Ishikawa (cell line): ENCODE data around the gene ADCY1.

Source experiments
- CEBPB ChIP-seq: IDR thresholded peaks from 2 replicates; pipeline ENCODE4 v1.6.1; 2012
- CREB1 ChIP-seq: IDR thresholded peaks from 2 replicates; pipeline ENCODE4 v1.6.1; 2012; ENCODE audit warnings: low read depth
- EGR1 ChIP-seq: IDR thresholded peaks from 2 replicates; pipeline ENCODE4 v1.6.1; 2012
- EP300 ChIP-seq: IDR thresholded peaks from 2 replicates; pipeline ENCODE4 v1.6.1; 2012; ENCODE audit warnings: borderline replicate concordance
- FOXM1 ChIP-seq: IDR thresholded peaks from 2 replicates; pipeline ENCODE4 v1.6.1; 2012; ENCODE audit warnings: low read depth, borderline replicate concordance
- NFIC ChIP-seq: IDR thresholded peaks from 2 replicates; pipeline ENCODE4 v1.6.1; 2012
- RAD21 ChIP-seq: IDR thresholded peaks from 2 replicates; pipeline ENCODE4 v1.6.1; 2012; ENCODE audit warnings: low read depth
- TAF1 ChIP-seq: IDR thresholded peaks from 2 replicates; pipeline ENCODE4 v1.6.1; 2012; ENCODE audit warnings: low read depth, mild to moderate bottlenecking
- TCF12 ChIP-seq: IDR thresholded peaks from 2 replicates; pipeline ENCODE4 v1.6.1; 2012; ENCODE audit warnings: low read depth
- TEAD4 ChIP-seq: IDR thresholded peaks from 2 replicates; pipeline ENCODE4 v1.6.1; 2012
- YY1 ChIP-seq: IDR thresholded peaks from 2 replicates; pipeline ENCODE4 v1.6.1; 2012; ENCODE audit warnings: low read depth
- ZBTB7A ChIP-seq: IDR thresholded peaks from 2 replicates; pipeline ENCODE4 v1.6.1; 2012; ENCODE audit warnings: low read depth
- TF ChIP-seq, protein P1 (sequence below): IDR thresholded peaks from 2 replicates; pipeline ENCODE4 v1.6.1; 2012; ENCODE audit warnings: low read depth, mild to moderate bottlenecking
- TF ChIP-seq, protein P2 (sequence below): IDR thresholded peaks from 2 replicates; pipeline ENCODE4 v1.6.1; 2012
- TF ChIP-seq, protein P3 (sequence below): IDR thresholded peaks from 2 replicates; pipeline ENCODE4 v1.6.1; 2012

The ADCY1 gene

GRCh38 chr7:45598886-45599520 lies 24.8 kb downstream of the ADCY1 start:
- TF ChIP-seq ZBTB7A: no peak
- TF ChIP-seq TCF12: no peak
- TF ChIP-seq FOXM1: no peak
- no peak for TF ChIP-seq EGR1

GRCh38 chr7:45599851-45600706 lies 25.9 kb downstream of the ADCY1 start:
- TF ChIP-seq CEBPB: no peak
- TF ChIP-seq YY1: no peak
- TF ChIP-seq RAD21: no peak

DNA sequence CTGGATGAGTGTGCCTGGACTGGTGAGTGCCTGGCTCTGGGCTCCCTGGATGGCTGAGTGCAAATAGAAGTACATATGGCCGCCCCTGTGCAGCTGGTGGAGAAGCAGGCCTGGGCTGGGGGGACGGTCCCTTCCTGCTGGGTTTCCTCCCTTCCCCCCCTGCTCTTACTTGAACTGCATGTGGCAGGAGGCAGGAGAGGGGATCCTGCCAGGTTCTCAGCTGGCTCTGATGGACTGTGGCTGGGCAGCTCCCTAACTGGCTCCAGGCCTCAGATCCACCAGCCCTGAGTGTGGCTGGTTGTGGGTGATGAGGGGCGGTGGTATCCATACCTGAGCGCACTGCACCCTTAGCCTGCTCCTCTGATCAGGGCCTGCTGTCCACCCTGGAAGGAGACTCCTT lies 26.9 kb downstream of the ADCY1 start:
- TF ChIP-seq EGR1: no peak
- no peak for TF ChIP-seq TCF12
- TF ChIP-seq ZBTB7A: no peak
- no peak for TF ChIP-seq YY1
- no peak for TF ChIP-seq TAF1
- TF ChIP-seq EP300: no peak
- no peak for TF ChIP-seq NFIC
- TF ChIP-seq, protein P1, sequence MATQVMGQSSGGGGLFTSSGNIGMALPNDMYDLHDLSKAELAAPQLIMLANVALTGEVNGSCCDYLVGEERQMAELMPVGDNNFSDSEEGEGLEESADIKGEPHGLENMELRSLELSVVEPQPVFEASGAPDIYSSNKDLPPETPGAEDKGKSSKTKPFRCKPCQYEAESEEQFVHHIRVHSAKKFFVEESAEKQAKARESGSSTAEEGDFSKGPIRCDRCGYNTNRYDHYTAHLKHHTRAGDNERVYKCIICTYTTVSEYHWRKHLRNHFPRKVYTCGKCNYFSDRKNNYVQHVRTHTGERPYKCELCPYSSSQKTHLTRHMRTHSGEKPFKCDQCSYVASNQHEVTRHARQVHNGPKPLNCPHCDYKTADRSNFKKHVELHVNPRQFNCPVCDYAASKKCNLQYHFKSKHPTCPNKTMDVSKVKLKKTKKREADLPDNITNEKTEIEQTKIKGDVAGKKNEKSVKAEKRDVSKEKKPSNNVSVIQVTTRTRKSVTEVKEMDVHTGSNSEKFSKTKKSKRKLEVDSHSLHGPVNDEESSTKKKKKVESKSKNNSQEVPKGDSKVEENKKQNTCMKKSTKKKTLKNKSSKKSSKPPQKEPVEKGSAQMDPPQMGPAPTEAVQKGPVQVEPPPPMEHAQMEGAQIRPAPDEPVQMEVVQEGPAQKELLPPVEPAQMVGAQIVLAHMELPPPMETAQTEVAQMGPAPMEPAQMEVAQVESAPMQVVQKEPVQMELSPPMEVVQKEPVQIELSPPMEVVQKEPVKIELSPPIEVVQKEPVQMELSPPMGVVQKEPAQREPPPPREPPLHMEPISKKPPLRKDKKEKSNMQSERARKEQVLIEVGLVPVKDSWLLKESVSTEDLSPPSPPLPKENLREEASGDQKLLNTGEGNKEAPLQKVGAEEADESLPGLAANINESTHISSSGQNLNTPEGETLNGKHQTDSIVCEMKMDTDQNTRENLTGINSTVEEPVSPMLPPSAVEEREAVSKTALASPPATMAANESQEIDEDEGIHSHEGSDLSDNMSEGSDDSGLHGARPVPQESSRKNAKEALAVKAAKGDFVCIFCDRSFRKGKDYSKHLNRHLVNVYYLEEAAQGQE: no peak
- TF ChIP-seq RAD21: no peak
- no peak for TF ChIP-seq CEBPB
- no peak for TF ChIP-seq TEAD4
- TF ChIP-seq CREB1: no peak
- TF ChIP-seq, protein P2, sequence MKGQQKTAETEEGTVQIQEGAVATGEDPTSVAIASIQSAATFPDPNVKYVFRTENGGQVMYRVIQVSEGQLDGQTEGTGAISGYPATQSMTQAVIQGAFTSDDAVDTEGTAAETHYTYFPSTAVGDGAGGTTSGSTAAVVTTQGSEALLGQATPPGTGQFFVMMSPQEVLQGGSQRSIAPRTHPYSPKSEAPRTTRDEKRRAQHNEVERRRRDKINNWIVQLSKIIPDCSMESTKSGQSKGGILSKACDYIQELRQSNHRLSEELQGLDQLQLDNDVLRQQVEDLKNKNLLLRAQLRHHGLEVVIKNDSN: no peak
- TF ChIP-seq, protein P3, sequence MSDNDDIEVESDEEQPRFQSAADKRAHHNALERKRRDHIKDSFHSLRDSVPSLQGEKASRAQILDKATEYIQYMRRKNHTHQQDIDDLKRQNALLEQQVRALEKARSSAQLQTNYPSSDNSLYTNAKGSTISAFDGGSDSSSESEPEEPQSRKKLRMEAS: no peak
- no peak for TF ChIP-seq FOXM1

DNA sequence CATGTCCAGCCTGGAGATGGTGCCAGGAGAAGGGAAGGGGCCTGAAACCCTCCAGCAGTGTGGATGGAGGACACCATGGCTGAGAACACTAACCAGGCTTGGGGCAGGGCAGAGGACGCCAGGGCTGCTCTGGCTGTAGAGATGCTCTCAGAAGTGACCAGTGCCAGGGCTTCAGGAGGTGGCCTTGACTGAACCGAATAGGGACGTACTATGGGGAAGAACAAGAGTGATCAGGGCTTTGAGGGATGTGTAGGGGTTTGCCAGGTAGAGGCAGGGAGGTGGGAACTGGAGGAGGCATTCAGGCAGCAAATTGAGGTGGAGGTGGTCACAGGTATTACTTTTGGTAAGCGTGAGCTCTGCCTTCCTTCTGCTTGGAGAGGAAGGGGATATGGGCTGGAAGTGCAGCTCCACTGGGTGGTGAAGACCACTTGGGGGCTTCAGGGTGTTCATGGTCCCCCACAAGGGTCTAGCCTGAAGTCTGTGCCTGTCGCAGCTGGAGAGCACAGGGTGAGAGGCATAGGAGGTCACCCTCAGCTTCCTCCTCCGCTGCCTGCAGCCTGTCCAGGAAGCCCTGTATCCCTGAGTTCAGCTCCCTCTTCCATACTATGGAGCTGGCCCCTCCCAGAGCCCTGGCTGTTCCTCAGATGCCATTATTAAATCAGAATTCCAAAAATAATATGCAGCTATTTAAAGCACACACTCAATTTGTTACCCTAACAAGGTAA lies 27.8 kb downstream of the ADCY1 start:
- TF ChIP-seq, protein P3: no peak
- TF ChIP-seq, protein P1: no peak

DNA sequence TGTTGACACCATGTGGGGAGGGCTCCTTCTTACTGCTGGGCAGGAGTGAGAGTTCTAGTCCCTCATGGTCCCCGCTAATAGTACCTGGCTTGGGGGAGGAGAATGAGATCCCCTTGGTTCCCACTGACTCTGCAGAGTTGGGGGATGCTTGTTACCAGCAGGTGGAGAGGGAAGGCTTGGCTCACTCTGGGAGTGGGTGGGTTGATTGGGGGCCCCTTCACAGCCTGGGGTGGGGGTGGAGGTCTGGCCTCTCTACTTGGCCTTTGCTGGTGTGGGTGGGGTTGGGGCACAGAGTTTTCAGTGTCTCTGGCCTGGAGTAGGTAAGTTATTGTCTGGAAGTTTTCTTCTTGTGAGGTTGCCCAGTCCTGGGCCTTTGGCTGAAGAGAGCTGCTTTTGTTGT lies 31.9 kb downstream of the ADCY1 start:
- TF ChIP-seq FOXM1 (no peak), EGR1 (no peak), EP300 (no peak), ZBTB7A (no peak), YY1 (no peak), TEAD4 (no peak)

DNA sequence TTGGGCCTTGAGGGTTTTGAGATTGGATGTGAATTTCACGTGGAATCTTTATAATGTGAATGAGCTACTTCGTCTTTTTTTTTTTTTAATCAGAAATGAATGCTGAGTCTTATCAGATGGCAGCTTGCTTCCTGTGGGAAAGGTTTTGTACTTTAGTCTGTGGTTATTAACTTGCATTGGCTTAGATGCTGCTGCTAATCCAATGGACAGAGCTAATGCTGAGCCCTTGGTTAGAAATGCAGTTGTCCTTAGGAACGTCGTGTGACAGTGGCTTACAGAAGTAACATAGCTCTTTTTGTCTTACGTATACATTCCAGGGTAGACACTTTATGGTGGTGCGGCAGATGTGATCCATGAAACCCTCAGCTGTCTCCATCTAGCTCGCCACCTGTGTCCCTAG lies 32.8 kb downstream of the ADCY1 start:
- no peak for TF ChIP-seq YY1
- TF ChIP-seq, protein P1: no peak
- TF ChIP-seq, protein P2: no peak
